WERI-Rb-1 (cell line): ENCODE results near the gene TMEM185A.
"Not testable (repeated sequence)": the region's sequence is repeated elsewhere in the genome, so short reads cannot be mapped to it uniquely, and the experiment has no call there.

Source experiments
- DNase-seq: peaks from one replicate; pipeline ENCODE4 v3.0.0-alpha.2; 2020
- H3K27ac ChIP-seq: fragments of 250-450 bp; sonication (Bioruptor Pico); 2 replicates; pipeline ENCODE4 v1.5.1; 2020; ENCODE audit warnings: mild to moderate bottlenecking, moderate library complexity
- H3K27me3 ChIP-seq: fragments of 250-450 bp; sonication (Bioruptor Pico); 2 replicates; pipeline ENCODE4 v1.5.1; 2021; ENCODE audit warnings: mild to moderate bottlenecking, low read depth, moderate library complexity; ENCODE audit not compliant: insufficient read depth, severe bottlenecking
- H3K36me3 ChIP-seq: fragments of 250-450 bp; sonication (Bioruptor Pico); 2 replicates; pipeline ENCODE4 v1.5.1; 2020; ENCODE audit warnings: mild to moderate bottlenecking, moderate library complexity
- H3K4me3 ChIP-seq: 2 replicates; pipeline ENCODE4 v1.5.1; 2011; ENCODE audit warnings: low read depth, mild to moderate bottlenecking, control low read depth, low read length
- H3K9me3 ChIP-seq: fragments of 250-450 bp; sonication (Bioruptor Pico); 2 replicates; pipeline ENCODE4 v1.5.1; 2021; ENCODE audit warnings: mild to moderate bottlenecking, moderate library complexity; ENCODE audit not compliant: severe bottlenecking
- TF ChIP-seq, protein P1 (sequence below): IDR thresholded peaks from 2 replicates; pipeline ENCODE4 v1.5.1; 2011; ENCODE audit warnings: low read depth, mild to moderate bottlenecking, control low read depth, inconsistent platforms, low read length

Gene TMEM185A

DNA sequence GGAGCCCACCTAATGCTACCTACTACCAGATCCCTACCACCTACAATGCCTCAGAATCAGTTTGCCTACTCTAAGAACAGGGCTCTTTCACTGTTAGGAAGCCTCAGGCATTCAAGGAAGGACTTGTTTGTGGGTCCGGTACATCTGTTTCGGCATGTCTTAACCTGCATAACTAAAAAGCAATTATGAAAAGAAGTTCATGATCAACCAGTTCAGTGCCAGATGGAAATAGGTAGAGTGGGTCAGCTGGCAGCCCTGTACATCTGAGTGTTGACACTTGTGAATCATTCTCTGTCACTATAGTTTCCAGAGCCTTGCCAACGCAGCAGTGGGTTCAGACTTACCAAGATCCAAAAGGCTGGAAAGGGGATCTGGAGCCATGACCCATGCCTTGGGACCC, 3.3 kb downstream of the TMEM185A start:
- Histone ChIP-seq H3K27ac (no peak overlapping the region), H3K9me3 (no peaks in the 10 kb centered on the region), H3K4me3 (no peak overlapping the region), H3K27me3 (peaks cover 10% of the 10 kb centered on the region), H3K36me3 (no peaks in the 10 kb centered on the region)
- TF ChIP-seq, protein P1, sequence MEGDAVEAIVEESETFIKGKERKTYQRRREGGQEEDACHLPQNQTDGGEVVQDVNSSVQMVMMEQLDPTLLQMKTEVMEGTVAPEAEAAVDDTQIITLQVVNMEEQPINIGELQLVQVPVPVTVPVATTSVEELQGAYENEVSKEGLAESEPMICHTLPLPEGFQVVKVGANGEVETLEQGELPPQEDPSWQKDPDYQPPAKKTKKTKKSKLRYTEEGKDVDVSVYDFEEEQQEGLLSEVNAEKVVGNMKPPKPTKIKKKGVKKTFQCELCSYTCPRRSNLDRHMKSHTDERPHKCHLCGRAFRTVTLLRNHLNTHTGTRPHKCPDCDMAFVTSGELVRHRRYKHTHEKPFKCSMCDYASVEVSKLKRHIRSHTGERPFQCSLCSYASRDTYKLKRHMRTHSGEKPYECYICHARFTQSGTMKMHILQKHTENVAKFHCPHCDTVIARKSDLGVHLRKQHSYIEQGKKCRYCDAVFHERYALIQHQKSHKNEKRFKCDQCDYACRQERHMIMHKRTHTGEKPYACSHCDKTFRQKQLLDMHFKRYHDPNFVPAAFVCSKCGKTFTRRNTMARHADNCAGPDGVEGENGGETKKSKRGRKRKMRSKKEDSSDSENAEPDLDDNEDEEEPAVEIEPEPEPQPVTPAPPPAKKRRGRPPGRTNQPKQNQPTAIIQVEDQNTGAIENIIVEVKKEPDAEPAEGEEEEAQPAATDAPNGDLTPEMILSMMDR: no peak
- DNase-seq: no peak

DNA sequence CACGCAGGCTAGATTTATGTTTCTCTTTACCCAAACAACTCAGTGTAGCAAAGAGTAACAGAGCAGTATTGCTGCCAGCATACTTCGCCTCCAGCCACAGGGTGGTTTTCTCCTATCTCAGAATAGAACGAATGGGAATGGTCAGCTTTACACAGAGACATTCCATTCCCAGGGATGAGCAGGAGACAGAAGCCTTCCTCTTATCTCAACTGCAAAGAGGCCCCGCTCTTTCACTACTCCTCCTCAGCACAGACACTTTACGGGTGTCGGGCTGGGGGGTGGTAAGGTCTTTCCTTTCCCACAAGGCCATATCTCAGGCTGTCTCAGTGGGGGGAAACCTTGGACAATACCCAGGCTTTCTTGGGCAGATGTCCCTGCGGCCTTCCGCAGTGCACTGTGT, 4.8 kb downstream of the TMEM185A start:
- H3K9me3 ChIP-seq, H3K36me3 ChIP-seq, H3K4me3 ChIP-seq, DNase-seq, H3K27ac ChIP-seq, H3K27me3 ChIP-seq: not testable (repeated sequence)

DNA sequence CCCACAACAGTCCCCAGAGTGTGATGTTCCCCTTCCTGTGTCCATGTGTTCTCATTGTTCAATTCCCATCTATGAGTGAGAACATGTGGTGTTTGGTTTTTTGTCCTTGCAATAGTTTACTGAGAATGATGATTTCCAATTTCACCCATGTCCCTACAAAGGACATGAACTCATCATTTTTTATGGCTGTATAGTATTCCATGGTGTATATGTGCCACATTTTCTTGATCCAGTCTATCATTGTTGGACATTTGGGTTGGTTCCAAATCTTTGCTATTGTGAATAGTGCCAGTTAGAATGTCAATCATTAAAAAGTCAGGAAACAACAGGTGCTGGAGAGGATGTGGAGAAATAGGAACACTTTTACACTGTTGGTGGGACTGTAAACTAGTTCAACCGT, 11.9 kb downstream of the TMEM185A start:
- H3K27ac ChIP-seq, H3K9me3 ChIP-seq, H3K27me3 ChIP-seq, DNase-seq, H3K36me3 ChIP-seq, H3K4me3 ChIP-seq: not testable (repeated sequence)

DNA sequence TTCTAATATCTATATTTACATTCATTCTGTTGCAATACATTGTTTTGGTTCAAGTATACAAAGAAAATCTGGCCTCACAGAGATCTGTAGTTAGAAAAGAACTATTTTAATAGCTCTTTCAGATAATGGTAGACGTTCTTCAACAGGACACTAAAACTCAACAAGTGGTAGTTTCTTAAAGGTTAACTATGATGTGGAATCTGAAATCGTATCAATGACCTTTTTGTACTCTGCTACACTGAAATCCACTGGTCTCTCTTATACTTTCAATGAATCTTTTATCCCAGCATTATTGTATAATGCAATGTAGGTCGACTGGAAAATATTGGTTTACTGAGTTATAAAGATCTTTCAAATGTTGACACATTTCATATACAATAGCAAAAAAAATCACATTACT, 12.7 kb downstream of the TMEM185A start:
- TF ChIP-seq, protein P1: no peak
- Histone ChIP-seq H3K27ac (no peak overlapping the region), H3K36me3 (no peaks in the 10 kb centered on the region), H3K27me3 (no peaks in the 10 kb centered on the region), H3K4me3 (no peak overlapping the region), H3K9me3 (no peaks in the 10 kb centered on the region)
- no peak for DNase-seq

DNA sequence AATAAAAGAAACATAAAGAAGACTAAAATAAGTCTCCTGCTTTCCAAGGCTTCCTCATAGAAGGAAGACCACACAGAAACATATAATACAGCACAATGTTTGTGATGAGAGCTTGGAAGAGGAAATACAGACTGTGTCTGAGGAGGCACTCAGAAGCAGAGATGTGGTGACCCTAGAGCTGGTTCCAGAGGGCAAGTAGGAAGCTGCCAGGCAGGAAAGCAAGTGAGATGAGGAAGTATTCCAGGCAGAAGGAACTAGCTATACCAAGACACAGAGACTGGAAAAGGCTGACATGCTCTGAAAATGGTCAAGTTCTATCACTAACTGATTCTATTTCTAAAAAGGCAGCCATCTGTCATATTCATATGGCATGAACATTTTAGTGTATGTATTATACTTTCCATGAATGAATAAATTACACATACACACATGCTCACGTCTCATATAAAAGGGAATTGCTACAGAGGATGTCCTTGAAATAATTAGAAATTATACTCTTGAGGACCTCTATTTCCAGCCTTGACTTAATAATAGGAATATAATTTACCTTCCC, 19.9 kb downstream of the TMEM185A start:
- peaks cover 2% of the 10 kb centered on the region for H3K27me3 ChIP-seq
- TF ChIP-seq, protein P1: no peak
- H3K9me3 ChIP-seq: peaks cover 4% of the 10 kb centered on the region
- DNase-seq: no peak
- H3K27ac ChIP-seq: no peak overlapping the region
- no peak overlapping the region for H3K4me3 ChIP-seq
- no peaks in the 10 kb centered on the region for H3K36me3 ChIP-seq

DNA sequence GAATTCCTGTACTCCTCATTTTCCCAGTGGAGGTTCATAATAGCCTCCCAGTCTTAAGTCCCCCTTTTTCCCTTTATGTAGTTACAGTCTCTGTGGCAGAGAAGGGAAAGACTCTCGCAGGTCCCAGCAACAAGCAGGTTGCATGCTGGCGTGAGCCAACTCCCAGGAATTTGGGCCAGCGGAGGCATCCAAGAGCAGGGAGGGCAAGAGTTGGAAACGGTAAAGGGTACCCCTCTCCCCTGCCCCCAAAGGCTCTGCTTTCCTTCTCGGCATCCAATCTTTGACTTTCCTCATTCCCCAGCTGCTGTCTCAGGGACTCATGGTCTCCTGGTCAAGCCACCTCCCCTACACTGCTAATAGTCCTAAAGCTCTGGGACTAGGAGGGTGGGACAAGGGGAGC, 21.1 kb downstream of the TMEM185A start:
- TF ChIP-seq, protein P1: no peak
- H3K9me3 ChIP-seq: peaks cover 4% of the 10 kb centered on the region
- H3K27ac ChIP-seq: no peak overlapping the region
- H3K36me3 ChIP-seq: no peaks in the 10 kb centered on the region
- no peak for DNase-seq
- H3K4me3 ChIP-seq: no peak overlapping the region
- H3K27me3 ChIP-seq: peaks cover 2% of the 10 kb centered on the region

DNA sequence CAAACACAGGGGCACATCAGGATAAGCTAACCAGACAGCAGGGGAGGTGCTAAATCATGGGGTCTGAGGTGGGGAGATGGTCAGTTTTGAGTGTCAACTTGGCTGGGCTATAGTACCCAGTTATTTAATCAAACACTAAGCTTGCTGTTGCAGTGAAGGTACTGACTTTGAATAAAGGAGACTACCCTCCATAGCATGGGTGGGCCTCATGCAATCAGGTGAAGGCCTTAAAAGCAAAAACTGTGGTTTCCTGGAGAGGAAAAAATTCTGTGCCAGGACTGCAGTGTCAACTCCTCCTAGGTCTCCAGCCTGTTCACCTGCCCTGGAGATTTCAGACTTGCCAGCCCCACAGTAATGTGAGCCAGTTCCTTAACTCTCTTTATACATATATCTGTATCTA, 23.9 kb downstream of the TMEM185A start:
- Histone ChIP-seq H3K27ac (no peak overlapping the region), H3K4me3 (no peak overlapping the region), H3K27me3 (peaks cover 7% of the 10 kb centered on the region), H3K36me3 (no peaks in the 10 kb centered on the region), H3K9me3 (no peaks in the 10 kb centered on the region)
- TF ChIP-seq, protein P1: no peak
- no peak for DNase-seq

DNA sequence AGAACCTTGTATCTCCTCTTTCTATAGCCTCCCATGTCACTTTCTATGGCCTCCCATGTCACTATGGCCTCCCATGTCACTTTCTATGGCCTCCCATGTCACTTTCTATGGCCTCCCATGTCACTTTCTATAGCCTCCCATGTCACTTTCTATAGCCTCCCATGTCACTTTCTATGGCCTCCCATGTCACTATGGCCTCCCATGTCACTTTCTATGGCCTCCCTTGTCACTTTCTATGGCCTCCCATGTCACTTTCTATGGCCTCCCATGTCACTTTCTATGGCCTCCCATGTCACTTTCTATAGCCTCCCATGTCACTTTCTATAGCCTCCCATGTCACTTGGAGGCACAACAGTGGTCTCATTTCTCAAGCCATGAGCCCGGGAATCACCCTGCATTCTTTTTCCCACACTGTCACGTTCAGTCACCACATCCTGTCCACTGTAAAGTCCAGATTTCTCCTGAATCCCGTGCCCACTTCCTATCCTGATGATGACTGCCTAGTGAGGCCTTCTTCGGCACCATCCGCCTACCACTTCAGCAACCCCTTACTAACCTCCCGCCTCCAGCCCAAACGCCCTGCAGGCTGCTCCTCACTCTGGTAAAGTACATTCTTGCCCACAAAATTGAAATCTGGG, 26.2 kb downstream of the TMEM185A start:
- H3K27me3 ChIP-seq, H3K4me3 ChIP-seq, H3K36me3 ChIP-seq, H3K27ac ChIP-seq, DNase-seq, H3K9me3 ChIP-seq: not testable (repeated sequence)
